Lung microvascular endothelial cell (primary cell): Measurements from ENCODE around the gene FEV. TPM values are rescaled to one million over a fixed set of nuclear protein-coding genes. Genes with fewer than 3 reads are reported as not detected.

Experiments used
- DNase-seq, 2 donors: peaks; one replicate each; pipeline versions ENCODE4 v3.0.0 to v3.0.0-alpha.2; 2010; ENCODE audit warnings: low read depth in 2 of 2
- total RNA-seq: library from RNA; depleted of rRNA; stranded (reverse); fragments of >200 nt; gene quantifications from 2 replicates; pipeline ENCODE4 v1.2.1, GENCODE V29; 2014

Gene FEV
- total RNA-seq, 1 donor from 2014 or later: not detected

DNA sequence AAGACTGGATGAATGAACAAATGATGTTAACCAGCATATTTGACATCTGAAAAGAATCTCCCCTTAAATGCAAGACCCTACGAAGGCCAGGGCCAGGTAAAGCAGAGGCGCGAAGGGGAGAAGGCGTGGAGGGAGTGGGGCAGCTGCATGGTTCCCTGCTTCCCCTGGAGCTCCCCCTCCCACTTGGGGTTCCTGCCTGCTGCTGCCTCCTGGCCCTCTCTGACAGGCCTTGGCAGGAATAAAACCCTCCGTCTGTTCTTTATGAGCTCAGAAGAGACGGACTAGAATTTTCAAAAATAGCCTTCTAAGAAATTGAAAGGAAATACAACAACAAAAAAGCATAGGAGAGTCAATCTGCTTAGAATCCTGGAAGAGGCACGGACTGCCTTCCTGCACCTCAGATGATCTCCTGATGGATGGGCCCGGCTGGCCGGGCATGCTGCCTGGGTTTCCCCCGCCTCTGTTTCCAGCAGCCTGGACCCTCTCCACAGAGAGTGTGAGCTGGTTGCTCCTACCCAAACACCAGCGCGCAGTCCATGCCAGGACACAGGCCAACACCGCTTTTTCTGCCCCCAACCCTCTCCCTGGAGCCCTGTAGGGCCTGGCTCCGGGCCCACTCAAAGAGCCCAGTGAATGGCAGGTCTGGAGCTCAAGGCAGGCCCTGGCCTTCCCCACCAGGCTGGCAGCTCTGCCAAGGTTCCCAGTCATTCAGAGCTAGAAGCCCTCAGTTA, 32.4 kb upstream of the FEV start:
- DNase-seq: no peak

DNA sequence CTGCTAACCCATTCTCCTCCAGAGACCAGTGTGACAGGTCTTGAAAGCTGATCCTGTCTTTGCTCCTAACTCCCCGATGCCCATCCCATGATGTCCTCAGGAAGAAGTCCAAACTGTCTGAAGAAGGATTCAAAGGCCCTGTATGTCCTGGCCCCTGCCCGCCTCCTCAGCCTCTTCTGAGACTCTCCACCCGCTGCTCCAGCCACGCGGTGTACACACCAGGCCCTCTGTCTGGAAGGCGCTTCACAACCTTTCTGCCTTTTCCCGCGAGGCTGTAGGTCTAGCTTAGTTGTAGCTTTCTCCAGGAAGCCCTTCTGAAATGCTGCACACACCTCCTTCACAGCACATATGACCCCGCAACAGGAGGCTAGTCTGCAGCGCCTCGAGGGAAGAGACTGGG, 31.7 kb upstream of the FEV start:
- no peak for DNase-seq

DNA sequence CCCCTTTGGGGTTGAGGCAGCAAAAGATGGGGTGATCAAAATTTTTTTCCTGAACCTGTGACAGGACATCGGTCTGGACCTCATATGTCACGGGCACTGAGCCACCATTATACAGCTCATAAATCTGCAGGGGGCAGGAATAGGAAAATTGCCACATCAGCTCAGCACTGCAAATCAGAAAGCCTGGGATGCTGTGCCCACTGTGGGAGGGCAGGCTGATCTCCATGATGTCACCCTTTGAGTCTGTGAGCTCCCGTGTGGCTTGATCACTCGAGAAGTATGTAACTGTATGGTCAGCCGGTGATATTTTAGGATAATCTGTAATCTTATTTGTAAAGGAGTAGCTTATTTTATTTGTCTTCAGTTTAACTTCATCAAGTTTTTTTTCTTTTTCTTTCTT, 25.9 kb upstream of the FEV start:
- DNase-seq: no peak

DNA sequence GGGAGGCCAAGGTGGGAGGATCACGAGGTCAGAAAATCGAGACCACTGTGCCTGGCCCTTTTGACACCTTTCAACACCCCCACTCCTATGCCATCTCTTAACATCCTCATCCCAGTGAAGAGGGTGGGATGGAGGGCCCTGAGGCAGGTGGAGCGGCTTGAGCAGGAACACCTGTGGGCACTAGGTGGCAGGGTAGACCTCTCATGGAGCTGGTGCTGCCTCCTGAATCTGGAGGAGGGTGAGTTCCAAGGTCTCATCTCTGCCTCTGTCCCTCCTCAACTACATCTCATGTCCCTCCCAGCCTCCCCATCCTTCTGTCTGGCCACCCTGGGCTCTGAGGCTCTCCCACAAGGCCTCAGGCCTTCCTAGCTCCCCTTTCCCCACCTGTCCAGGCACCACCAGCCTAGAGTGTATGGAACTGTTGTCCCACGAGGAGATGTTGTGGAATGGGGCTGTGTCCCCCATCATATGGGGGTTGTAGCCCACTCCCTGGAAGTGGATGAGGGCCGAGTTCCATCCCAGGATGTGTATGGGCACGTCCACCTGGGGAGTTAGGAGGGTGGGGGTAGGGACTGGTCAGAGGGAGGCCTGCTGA, 25.3 kb upstream of the FEV start:
- peak in 1 of 2 donors; percentile 26 for DNase-seq

DNA sequence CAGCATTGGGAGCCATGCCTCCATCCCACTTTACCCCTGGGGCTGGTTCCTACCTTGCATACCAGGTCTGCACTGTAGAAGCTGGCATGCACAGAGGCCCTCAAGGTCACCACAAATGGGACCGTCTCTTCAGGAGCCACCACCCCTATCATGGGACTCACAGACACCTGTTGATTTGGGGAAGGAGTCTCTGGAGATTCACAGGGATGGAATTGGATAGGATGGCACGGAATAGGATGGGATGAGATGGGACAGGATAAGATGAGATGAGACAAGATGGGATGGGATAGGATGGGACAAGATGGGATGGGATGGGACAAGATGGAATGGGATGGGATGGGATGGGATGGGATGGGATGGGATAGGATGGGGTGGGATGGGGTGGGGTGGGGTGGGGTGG, 24.3 kb upstream of the FEV start:
- DNase-seq: no peak

DNA sequence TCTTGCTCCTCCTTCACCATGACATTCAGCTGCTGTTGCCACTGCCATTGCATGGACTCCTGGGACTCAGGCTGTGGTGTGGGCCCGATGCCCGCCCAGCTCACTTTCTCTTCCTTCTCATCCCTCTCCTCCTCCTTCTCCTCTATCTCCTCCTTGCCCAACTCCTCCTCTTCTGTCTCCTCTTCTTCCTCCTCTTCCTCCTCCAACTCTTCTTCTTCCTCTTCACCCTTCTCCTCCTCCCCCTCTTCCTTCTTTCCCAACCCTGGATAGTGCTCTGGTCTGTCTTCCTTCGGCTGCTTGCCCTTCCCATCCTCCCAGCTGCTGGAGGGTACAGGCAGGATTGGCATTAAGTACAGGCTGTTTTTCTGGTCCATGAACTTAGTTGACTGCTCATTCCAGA, 19.0 kb upstream of the FEV start:
- no peak for DNase-seq

DNA sequence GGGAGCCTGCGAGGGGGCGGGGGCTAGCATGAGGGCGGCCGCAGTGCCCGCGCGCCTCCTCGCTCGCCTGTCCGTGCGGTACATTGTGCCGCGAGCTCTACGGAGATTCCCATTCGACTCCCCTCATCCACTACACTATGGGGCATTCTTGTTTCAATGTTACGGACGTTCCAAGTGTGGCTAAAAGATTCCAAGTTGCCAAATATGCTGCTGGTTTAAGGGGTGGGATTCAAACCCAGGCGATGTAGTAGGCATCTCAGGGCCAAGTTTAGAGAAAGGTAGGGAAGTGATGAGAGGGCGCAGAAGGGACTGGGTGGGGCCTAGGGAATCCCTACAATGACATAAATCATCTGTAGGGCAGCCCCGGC, 18.3 kb upstream of the FEV start:
- no peak for DNase-seq

DNA sequence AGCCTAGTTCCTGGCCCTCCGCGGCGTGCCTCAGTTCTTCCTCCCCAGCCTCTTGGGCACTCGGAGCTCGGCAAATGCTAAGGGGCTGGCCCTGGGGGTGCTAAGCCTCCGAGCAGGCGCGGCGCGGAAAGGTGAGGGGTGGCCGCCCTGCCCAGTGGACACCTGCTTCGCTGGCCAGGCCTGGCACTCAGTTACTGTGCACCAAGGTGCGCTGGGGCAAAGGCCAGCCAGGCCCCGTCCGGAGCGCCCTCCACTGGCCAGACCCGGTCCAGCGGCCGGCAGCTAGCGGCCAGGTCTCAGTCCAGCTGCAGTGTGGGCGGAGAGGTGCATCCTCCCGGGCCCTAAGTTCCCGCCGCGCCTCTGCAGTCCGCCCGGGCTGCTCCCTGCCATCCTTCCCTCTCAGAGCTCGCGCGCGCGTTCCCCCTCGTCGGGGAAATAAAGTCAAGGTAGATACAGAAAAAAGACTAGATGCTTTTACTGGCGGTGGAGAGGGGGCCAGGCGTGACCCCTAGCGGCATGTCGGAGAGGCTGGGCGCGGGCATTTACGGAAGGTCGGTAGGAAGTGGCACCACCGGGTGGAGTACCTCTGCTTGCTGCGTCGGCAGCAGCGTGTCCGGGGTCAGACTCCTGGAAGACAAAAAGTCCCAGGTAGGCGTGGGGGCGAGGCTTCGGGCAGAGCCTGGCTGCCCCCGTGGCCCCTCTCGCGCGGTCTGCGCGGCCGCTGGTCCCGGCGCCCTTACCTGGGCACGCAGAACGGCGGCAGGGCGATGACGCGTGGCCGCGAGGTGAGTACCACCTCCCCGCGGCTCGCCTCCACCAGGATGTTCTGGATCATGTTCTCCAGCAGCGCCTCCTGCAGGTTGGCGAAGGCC, 17.6 kb upstream of the FEV start:
- DNase-seq: peak; percentile 40 to 56

DNA sequence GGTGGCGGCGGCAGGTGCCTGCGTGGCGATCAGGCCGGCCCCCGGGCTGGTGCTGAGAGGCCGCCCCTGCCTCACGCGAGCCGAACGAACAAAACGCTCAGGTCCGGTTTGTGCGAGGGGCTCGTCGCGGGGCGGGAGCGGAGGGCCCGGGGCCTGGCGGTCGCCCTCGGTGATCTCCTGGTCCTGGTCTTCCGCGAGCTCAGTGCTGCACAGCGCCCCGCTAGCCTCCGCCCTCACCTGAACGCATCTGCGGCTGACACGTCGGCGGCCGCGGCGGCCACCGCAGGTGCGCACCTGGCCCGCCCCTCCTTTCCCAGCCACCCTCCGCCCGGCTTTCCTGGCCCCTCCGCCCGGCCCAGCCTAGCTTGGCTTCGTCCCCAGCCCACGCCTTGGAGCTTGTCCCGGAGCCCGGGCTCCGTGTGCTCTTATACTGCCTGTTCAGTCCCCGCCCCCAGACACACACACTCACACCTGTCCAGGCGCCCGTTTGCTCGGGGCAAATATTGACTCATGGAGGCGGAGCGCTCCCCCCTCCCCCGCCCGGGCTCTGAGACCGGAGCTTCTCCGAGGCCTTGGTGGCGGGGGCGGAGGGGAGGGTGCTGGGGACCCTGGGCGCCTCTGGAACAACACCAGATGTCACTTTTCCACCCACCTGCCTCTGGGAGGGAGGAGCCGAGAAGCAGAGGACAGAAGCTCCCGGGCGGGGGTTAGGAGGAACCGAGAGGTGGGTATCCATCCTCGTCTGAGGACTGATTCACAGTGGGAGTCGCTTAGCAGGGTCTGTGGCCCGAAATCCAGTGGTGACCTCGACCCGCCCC, 16.8 kb upstream of the FEV start:
- no peak for DNase-seq

DNA sequence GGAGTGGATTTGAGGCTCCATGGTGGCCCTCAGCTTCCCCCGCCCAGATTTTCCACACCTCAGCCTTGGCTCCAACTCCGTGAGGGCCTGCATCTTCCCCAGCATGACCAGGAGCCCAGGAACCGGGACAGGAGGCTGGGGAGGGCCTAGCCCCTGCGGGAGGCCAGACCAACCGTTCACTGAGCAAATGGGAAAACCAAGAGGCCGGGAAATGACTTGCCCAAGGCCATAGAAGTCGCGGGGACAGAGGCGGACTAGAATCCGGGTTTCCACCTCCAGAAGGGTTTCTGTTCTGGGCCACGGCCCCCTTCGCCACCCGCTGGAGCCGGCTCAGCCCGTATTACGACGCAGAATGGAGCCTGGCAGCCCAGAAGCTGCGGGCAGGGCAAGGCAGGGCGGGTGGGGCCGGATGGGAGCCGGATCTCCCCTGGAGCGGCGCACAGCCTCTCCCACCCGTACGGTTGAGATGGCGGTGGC, 16.2 kb upstream of the FEV start:
- DNase-seq: no peak

DNA sequence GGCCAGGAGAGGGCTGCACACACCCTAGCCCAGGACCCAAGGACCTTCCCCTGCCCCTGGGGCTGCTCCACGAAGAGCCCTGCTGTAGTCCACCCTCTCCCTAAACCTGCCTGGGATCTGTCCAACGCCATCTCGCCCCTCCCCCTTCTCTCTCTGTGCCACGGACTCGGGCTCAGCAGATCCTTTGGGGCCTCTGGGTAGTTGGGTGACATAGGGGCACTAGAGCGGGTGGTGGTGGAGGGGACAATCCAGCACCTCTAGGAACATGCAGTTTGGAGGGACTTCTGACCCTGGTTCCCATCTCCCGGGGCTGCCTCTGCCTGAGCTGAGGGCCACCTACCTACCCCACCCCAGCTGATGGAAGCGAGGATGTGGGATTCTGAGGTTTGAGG, 15.6 kb upstream of the FEV start:
- DNase-seq: no peak

DNA sequence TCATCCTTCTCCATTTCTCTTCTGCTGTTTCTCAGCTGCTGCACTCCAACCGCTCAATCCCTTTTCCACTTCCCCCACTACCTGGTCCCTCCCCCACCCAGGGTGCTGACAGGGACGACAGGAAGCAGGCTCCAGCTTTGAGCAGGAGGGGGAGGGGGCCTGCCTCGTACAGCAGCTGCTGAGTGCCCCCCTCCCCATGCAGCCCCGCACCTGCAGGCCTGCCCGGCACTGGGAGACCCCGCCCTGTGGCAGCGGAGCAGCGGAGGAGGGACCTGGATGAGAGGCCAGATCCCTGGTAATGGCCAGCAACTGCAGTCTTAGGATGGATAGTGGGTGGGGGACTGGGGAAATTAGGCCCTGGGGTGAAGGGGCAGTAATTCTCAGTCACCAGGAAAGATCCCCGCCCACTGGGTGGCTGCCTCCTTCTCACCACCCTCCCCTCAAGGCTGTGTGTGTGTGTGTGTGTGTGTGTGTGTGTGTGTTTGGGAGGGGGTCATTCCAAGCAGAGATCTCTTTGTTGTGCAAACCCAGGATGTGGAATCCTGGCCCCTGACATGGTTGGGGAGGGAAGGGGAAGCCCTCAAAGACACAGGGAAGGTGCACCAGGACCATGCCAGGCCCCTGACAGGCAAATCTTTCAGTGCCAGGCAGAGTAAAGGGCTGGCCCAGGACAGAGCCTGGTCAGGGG, 15.0 kb upstream of the FEV start:
- no peak for DNase-seq

DNA sequence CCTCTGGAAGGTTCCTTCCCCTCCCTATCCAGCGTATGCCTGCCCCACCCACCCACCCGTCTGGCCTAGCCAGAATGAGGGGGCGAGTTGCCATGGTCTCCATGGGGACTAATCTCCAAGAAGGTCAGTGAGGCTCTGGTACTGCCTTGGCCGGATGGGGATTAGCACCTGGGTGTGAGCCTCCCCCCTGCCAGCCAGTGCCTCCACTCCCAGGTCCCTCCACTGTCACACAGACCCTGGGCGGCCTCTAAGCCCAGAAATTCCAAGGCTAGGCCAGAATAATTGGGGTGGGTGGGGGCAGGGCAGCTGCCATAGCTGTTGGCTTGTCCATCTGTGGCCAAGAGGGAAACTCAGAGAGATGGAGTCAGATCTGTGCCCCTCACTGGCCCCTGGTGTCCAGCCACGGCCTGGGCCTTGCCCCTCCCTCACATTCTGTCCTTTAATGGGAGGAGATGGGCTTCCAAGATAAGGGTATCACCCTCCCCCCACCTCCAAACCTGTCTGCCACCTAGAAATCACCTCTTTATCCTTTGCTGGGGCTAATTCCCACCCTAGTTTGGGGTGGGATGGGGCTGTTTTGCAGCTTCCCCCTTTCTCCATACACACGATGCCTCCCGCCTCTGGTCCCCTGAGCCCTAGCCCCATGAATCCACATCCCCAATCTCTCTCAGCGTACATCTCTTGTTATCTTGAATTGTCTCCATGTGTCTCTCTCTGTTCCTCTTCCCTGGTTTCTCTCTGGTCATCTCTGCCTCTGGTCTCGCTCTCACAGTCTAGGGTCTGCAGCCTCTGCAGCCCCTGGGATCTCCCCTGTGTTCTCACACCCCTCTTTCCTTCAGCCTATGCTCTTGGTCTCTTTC, 14.3 kb upstream of the FEV start:
- DNase-seq: no peak

DNA sequence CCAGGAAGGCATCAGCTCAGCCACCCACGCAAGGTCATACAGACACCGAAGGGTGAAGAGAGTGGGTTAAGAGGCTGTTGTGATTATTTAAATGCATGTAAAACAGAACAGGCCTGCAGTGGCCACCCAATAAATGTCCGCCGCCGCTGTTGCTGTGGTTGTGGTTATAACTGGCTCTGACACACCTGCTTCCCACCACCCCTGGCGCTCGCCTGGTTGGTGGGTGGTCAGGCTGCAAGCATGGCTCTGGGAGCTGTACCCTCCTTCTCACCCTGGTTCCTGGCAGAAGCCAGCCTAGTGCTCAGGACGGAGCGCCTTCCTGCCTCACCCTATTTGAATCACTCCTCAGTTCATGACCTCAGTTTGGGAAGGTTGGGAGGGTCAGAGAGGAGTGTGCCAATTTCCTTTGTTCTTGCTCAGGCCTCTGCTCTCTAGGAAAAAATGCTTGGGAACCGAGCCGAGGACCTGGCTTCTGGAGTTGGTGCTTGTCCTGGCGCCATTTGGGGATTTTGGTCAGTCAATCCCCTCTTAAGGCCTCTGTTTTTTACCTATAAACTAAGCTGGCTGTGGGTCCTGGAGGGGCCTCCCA, 13.5 kb upstream of the FEV start:
- DNase-seq: no peak

DNA sequence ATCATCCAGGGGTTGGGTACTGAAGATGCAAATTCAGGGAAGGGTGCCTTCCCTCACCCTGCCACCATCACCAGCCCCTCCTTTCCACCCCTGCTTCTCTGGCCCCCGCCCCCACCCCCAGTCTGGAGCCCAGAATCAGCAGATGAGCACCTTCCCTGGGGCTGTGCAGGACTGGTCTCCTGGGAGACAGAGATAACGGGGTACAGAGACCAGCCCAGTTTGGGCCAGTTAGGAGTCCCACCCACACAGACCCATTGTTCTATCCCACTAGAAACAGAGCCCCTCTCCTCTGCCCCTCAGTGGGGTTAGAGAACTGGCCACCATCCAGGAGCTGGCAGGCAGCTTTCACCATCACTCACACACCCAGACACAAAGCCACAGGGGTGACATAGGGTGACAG, 12.7 kb upstream of the FEV start:
- no peak for DNase-seq

DNA sequence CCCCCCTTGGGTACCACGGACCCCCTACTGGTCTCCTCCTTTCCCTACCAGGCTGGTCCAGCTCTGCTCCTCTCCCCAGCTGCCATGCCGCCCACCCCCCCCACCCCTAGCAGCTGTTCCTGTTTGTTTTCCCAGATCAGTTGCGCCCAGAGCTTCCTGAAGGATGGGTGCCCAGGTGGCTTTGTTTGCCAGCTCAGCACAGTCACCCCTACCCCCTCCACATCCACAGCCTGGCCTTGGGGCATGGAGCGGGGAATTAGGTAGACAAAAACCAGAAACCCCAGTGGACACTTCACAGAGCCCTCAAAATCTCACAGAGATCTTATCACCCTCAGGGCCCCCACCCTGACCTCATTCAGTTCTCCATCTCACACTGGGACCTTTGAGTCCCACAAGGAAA, 12.0 kb upstream of the FEV start:
- no peak for DNase-seq

DNA sequence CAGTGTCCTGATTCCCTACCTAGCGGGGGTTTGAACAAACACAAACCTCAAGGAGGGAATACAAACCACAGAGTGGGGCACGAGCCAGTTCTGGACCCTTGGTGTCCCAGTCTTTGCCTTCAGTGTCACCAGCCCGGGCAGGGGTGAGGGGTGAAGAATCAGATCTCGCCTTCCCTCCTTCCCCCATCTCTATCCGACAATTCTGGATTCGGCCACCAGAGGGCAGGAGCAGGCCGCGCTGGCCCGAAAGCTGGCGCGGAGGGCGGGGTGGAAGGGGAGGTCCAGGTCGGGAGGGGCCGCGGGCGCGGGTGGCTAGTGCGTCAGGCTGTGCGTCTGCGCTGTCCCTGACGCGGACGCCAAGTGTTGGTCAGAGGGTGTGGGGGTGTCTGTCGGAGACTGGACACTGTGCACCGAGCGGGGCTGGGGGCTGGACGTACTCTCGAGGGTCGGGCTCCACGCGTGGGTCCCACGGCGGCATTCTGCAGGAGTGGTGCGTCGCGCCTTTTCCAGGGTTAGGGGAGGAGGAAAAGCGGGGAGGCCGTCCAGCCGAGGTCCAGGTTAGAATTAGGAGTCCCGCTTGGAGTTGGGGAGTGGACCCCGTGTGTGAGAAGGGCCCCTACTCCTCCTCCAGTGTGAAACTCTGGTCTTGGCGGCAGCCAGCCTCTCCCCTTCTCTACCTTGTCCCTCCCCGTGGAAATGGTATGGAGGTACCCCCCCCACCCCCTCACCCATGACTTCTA, 11.2 kb upstream of the FEV start:
- peak; percentile 75 to 80 for DNase-seq

DNA sequence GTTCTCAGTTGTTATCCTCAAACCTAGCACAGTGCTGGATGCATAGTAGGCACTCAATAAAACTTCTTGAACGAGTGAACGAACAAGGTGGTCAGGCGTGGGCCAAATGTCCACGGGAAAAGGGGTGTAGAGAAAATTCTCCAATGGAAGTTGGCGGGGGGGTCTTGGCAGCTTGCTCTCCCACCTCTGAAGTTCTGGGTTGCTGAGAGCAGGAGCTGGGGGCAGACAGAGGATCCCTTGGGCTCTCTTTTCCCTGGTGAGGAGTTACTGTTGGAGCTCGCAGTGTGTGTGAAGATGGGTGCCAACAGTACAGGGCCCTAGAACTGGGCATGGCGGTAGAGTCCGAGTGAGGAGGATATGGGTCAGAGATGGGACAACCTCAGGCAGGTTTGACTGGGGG, 10.6 kb upstream of the FEV start:
- no peak for DNase-seq
